SK-N-SH treated with all-trans-retinoic acid at 6 μM for 48 hours (cell line): ENCODE data around the gene TBC1D3B.
"Not testable (repeated sequence)": the region's sequence is repeated elsewhere in the genome, so short reads cannot be mapped to it uniquely, and the experiment has no call there.

Experiments
- ATAC-seq: fragments of 200-7000 bp; cut with Tn5 transposase; 3 replicates; pipeline ENCODE4 v1.9.1; 2020; ENCODE audit warnings: mild to moderate bottlenecking, moderate library complexity
- ARNTL ChIP-seq: fragments of 450-650 bp; formaldehyde crosslinking; IDR thresholded peaks from 2 replicates; pipeline ENCODE4 v1.5.0; 2020; ENCODE audit warnings: low read depth, mild to moderate bottlenecking, moderate library complexity, borderline replicate concordance
- BACH2 ChIP-seq: fragments of 250-450 bp; sonication (Bioruptor Pico); IDR thresholded peaks from 2 replicates; pipeline ENCODE4 v1.9.0; 2021; ENCODE audit warnings: mild to moderate bottlenecking, borderline replicate concordance
- CREB5 ChIP-seq: fragments of 250-450 bp; sonication (Bioruptor Pico); IDR thresholded peaks from 2 replicates; pipeline ENCODE4 v1.5.1; 2020; ENCODE audit warnings: low read depth, mild to moderate bottlenecking, moderate library complexity
- CSDC2 ChIP-seq: fragments of 250-450 bp; sonication (Bioruptor Pico); IDR thresholded peaks from 2 replicates; pipeline ENCODE4 v1.5.0; 2020; ENCODE audit warnings: mild to moderate bottlenecking, moderate library complexity
- ESRRG ChIP-seq: fragments of 250-450 bp; sonication (Bioruptor Pico); IDR thresholded peaks from 2 replicates; pipeline ENCODE4 v1.6.1; 2021; ENCODE audit warnings: mild to moderate bottlenecking
- ISL1 ChIP-seq: fragments of 250-450 bp; sonication (Bioruptor Pico); IDR thresholded peaks from 2 replicates; pipeline ENCODE4 v2.1.2; 2022; ENCODE audit warnings: mild to moderate bottlenecking, moderate library complexity
- POU6F1 ChIP-seq: fragments of 250-450 bp; sonication (Bioruptor Pico); IDR thresholded peaks from 2 replicates; pipeline ENCODE4 v1.8.0; 2021; ENCODE audit warnings: low read depth, mild to moderate bottlenecking, moderate library complexity, borderline replicate concordance
- PPARA ChIP-seq: fragments of 250-450 bp; sonication (Bioruptor Pico); IDR thresholded peaks from 2 replicates; pipeline ENCODE4 v1.5.0; 2020; ENCODE audit warnings: mild to moderate bottlenecking, borderline replicate concordance
- RARB ChIP-seq: fragments of 250-450 bp; sonication (Bioruptor Pico); IDR thresholded peaks from 2 replicates; pipeline ENCODE4 v1.8.0; 2021; ENCODE audit warnings: mild to moderate bottlenecking, moderate library complexity
- SNAI2 ChIP-seq: fragments of 250-450 bp; sonication (Bioruptor Pico); IDR thresholded peaks from 2 replicates; pipeline ENCODE4 v1.5.0; 2020; ENCODE audit warnings: mild to moderate bottlenecking, moderate library complexity
- TCF4 ChIP-seq: fragments of 250-450 bp; sonication (Bioruptor Pico); IDR thresholded peaks from 2 replicates; pipeline ENCODE4 v1.8.0; 2021; ENCODE audit warnings: mild to moderate bottlenecking, moderate library complexity, borderline replicate concordance
- TOX ChIP-seq: fragments of 250-450 bp; sonication (Bioruptor Pico); IDR thresholded peaks from 2 replicates; pipeline ENCODE4 v1.8.0; 2021; ENCODE audit warnings: mild to moderate bottlenecking, moderate library complexity, borderline replicate concordance
- ZC3H10 ChIP-seq: fragments of 250-450 bp; sonication (Bioruptor Pico); IDR thresholded peaks from 2 replicates; pipeline ENCODE4 v1.5.1; 2021; ENCODE audit warnings: mild to moderate bottlenecking, moderate library complexity
- ZFP3 ChIP-seq: fragments of 250-450 bp; sonication (Bioruptor Pico); IDR thresholded peaks from 2 replicates; pipeline ENCODE4 v1.5.0; 2020; ENCODE audit warnings: mild to moderate bottlenecking, moderate library complexity
- ZFP30 ChIP-seq: fragments of 450-650 bp; formaldehyde crosslinking; IDR thresholded peaks from 2 replicates; pipeline ENCODE4 v1.5.0; 2022; ENCODE audit warnings: mild to moderate bottlenecking, moderate library complexity
- ZNF565 ChIP-seq: fragments of 450-650 bp; formaldehyde crosslinking; conservative IDR thresholded peaks from 2 replicates; pipeline ENCODE4 v1.5.0; 2020; ENCODE audit warnings: low read depth, mild to moderate bottlenecking, moderate library complexity
- ZNF70 ChIP-seq: fragments of 450-650 bp; formaldehyde crosslinking; IDR thresholded peaks from 2 replicates; pipeline ENCODE4 v1.5.0; 2020; ENCODE audit warnings: mild to moderate bottlenecking, moderate library complexity
- ZNF8 ChIP-seq: fragments of 450-650 bp; formaldehyde crosslinking; IDR thresholded peaks from 2 replicates; pipeline ENCODE4 v1.5.0; 2020; ENCODE audit warnings: mild to moderate bottlenecking, moderate library complexity
- TF ChIP-seq, protein P1 (sequence below): fragments of 250-450 bp; sonication (Bioruptor Pico); IDR thresholded peaks from 2 replicates; pipeline ENCODE4 v1.5.0; 2020; ENCODE audit warnings: mild to moderate bottlenecking, moderate library complexity

Gene TBC1D3B

DNA sequence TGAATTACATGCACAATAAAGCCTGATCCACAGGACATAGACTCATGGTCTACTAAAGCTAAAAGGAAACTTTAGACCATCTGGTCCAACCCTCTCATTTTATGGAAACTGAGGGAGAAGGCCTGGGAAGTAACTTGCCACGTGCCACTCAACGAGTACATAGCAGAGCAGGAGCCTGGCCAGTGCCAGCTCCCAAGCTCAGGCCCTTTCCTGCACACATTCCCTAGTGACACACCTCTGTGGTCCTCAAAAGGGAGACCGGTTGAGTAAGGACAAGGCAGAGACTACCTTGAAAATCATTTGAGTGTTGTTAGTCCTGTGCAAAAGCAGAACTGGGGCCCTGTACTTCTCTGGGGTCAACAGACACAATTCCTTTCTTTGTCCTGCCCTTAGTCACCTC lies 37.3 kb upstream of the TBC1D3B start:
- no peak for TF ChIP-seq ZNF565 (CRISPR knock-in tag)
- TF ChIP-seq TCF4 (CRISPR knock-in tag): no peak
- no peak for TF ChIP-seq ESRRG (CRISPR knock-in tag)
- TF ChIP-seq PPARA: no peak
- TF ChIP-seq CREB5 (CRISPR knock-in tag): no peak
- no peak for ATAC-seq

DNA sequence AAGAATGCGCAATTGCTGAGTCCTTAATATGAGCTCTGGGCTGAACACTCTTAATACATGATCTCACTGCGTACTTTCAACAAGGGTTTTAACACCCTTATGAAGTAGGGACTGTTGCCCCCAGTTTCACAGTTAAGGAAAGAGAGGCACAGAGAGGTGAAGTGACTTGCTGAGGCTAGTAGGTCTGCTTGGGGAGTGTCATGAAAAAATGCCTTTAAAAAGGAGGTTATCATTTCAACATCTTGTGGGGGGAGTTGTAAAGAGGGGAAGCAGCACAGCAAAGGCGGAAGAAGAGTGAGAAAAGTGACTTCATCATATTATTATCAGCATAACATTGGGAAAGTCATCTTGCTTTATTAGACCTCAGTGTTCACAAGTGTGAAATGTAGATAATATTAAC lies 36.5 kb upstream of the TBC1D3B start:
- TF ChIP-seq CSDC2 (no peak), TCF4 (CRISPR knock-in tag) (no peak), ZFP30 (CRISPR knock-in tag) (no peak), ISL1 (CRISPR knock-in tag) (no peak), CREB5 (CRISPR knock-in tag) (no peak), TOX (CRISPR knock-in tag) (no peak), ZC3H10 (CRISPR knock-in tag) (no peak), ZFP3 (no peak), ESRRG (CRISPR knock-in tag) (no peak), ZNF70 (CRISPR knock-in tag) (no peak), RARB (CRISPR knock-in tag) (no peak), SNAI2 (CRISPR knock-in tag) (no peak)
- TF ChIP-seq, protein P1, sequence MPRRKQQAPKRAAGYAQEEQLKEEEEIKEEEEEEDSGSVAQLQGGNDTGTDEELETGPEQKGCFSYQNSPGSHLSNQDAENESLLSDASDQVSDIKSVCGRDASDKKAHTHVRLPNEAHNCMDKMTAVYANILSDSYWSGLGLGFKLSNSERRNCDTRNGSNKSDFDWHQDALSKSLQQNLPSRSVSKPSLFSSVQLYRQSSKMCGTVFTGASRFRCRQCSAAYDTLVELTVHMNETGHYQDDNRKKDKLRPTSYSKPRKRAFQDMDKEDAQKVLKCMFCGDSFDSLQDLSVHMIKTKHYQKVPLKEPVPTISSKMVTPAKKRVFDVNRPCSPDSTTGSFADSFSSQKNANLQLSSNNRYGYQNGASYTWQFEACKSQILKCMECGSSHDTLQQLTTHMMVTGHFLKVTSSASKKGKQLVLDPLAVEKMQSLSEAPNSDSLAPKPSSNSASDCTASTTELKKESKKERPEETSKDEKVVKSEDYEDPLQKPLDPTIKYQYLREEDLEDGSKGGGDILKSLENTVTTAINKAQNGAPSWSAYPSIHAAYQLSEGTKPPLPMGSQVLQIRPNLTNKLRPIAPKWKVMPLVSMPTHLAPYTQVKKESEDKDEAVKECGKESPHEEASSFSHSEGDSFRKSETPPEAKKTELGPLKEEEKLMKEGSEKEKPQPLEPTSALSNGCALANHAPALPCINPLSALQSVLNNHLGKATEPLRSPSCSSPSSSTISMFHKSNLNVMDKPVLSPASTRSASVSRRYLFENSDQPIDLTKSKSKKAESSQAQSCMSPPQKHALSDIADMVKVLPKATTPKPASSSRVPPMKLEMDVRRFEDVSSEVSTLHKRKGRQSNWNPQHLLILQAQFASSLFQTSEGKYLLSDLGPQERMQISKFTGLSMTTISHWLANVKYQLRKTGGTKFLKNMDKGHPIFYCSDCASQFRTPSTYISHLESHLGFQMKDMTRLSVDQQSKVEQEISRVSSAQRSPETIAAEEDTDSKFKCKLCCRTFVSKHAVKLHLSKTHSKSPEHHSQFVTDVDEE: no peak
- TF ChIP-seq, all 23 proteins: peak for 0
- ATAC-seq: no peak

GRCh38 chr17:36212272-36212605 lies 35.8 kb upstream of the TBC1D3B start:
- no peak for TF ChIP-seq SNAI2 (CRISPR knock-in tag)
- TF ChIP-seq TCF4 (CRISPR knock-in tag): no peak
- no peak for TF ChIP-seq BACH2 (CRISPR knock-in tag)
- TF ChIP-seq CSDC2: no peak
- TF ChIP-seq ISL1 (CRISPR knock-in tag): no peak
- TF ChIP-seq ZNF8 (CRISPR knock-in tag): no peak
- no peak for TF ChIP-seq TOX (CRISPR knock-in tag)
- TF ChIP-seq POU6F1: no peak
- no peak for TF ChIP-seq PPARA
- no peak for TF ChIP-seq ARNTL
- TF ChIP-seq, protein P1: no peak
- ATAC-seq: no peak

DNA sequence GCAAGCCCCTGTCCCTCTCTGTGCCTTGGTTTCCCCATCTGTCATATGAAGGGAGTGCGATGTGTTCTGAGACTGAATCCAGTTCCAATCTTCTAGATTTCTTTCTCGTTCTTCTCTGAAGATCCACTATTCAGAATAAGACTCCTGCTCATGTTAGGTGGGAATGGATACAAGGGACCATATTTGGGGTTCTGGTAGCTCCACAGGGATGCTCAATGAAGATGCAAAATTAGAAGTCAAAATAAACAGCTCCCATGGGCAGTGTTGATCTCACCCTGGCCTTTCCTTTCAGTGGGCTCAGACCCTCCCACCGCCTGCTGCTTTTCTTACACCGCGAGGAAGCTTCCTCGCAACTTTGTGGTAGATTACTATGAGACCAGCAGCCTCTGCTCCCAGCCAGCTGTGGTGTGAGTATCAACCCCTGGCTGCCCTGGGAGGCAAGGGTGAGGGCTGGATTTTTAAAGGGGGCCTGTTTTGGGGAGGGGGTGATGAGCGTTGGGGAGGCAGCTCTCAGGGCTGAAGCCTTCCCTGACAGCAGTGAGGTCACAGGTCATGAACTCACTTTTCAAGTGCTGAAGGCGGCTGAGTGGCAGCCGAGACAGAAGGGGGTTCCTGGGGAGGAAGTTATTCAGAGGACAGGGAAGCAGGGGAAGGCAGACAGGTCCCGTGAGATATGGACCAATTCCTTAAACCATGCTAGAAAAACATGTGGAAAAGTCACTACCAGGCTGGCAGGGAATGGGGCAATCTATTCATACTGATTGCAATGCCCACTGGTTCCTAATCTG lies 35.2 kb upstream of the TBC1D3B start:
- ATAC-seq: not testable (repeated sequence)

DNA sequence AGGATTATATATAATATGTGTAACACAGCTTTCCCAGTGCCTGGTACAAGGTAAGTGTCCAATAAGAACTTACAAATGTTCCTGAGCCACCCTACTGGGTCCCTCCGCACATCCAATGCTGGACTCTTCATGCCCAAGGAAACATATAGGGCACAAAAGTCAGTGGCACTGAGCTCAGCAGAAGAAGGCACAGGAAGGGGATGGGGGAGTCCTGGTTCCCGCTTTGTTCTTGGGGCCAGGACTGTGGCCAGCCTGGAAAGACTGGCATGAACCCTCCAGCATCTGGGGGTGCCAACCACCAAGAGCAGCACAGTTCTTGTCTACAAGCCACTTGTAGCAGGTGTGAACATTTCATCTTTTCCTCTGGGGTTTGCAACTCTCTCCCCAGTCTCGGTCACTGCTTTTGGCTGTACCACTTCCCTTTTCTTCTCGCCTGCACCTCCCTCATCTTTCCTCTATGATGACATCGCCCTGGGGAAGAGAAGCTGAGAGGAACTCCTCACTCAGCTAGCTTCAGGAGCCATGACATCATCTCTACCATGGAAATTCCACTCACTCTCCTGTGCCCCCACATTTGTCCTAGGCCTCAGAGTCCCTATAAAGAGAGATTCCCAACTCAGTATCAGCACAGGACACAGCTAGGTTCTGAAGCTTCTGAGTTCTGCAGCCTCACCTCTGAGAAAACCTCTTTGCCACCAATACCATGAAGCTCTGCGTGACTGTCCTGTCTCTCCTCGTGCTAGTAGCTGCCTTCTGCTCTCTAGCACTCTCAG lies 34.2 kb upstream of the TBC1D3B start, which contains the start of gene CCL4L2:
Gene CCL4L2, plus strand, starts transcription at position 625 of the 773 bp plus-strand sequence.
- ATAC-seq: not testable (repeated sequence)
